ENCODE measurements around the gene GPC1. TPM values are rescaled to one million over a fixed set of nuclear protein-coding genes. Genes with fewer than 3 reads are reported as not detected.

The GPC1 gene
- total and polyA plus RNA-seq, 2 of the 13 experiments (the other 11 are each of a cell fraction or from before 2014, with no cell fraction given) = 4.0 to 5.5 TPM

DNA sequence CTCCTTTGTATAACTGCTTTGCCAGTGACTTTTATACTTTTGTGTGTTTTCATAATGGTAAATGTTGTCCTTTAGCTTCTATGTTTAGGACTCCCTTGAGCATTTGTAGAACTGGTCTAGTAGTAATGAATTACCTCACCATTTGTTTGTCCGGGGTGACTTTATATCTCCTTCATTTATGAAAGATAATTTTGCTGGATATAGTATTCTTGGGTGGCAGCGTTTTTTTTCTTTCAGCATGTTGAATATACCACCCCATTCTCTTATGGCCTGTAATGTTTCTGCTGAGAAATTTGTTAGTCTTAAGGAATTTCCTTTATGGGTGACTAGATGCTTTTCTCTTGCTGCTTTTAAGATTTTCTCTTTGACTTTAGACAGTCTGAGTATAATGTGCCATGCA lies 56.0 kb downstream of the GPC1 start:
- ChIA-PET CTCF (ENCODE audit: low intra/inter-chr PET ratio, low total read pairs) (no interaction called here), POLR2A (no interaction called here)
- intact Hi-C loops (cut with micrococcal nuclease; ENCODE audit: unreplicated experiment) (no loop called here), in situ Hi-C loops (cut with HindIII; ENCODE audit: extremely low pct_ligation_motif_present, low pct_unique_long_range_greater_than_20kb) (no loop called here)
- no peak overlapping the region for H3K9ac ChIP-seq (ENCODE audit: insufficient read depth, low read depth, low read length)
- no peaks in the 10 kb centered on the region for H3K27me3 ChIP-seq (ENCODE audit: control insufficient read depth in 1 of 2, insufficient read depth in 2 of 2, low read length in 2 of 2)
- no peak overlapping the region for H3K4me3 ChIP-seq (replicated peaks in 1 of 3; ENCODE audit: insufficient read depth in 1 of 3, low read depth in 2 of 3, low read length in 3 of 3)
- H3K79me2 ChIP-seq (ENCODE audit: insufficient read depth, low read length) = no peaks in the 10 kb centered on the region
- FAIRE-seq (no peak), ATAC-seq (no peak), DNase-seq (ENCODE audit: low spot score) (no peak)
- no peak overlapping the region for H3K27ac ChIP-seq (ENCODE audit: extremely low read length, insufficient read depth, low read length)
- H3K9me3 ChIP-seq (ENCODE audit: low read length) = peaks cover 43% of the 10 kb centered on the region
- TF ChIP-seq DBP (CRISPR knock-in tag; IDR thresholded peaks at IDR 0.05; ENCODE audit: not compliant biosample characterization) = no peak
- TF ChIP-seq TBL1XR1 (IDR thresholded peaks at IDR 0.05; ENCODE audit: borderline replicate concordance, low read length, partially characterized antibody) = no peak
- no peak for TF ChIP-seq FOXA3 (CRISPR knock-in tag; IDR thresholded peaks at IDR 0.05)
- no peak for TF ChIP-seq ZSCAN22 (CRISPR knock-in tag; IDR thresholded peaks at IDR 0.05)
- TF ChIP-seq ZNF841 (CRISPR knock-in tag; IDR thresholded peaks at IDR 0.05; ENCODE audit: borderline replicate concordance) = no peak
- TF ChIP-seq ZNF772 (CRISPR knock-in tag; IDR thresholded peaks at IDR 0.05) = no peak
- TF ChIP-seq ZNF646 (CRISPR knock-in tag; IDR thresholded peaks at IDR 0.05) = no peak
- TF ChIP-seq ZNF350 (CRISPR knock-in tag; IDR thresholded peaks at IDR 0.05; ENCODE audit: borderline replicate concordance, low read depth) = no peak
- no peak for TF ChIP-seq ZBTB37 (CRISPR knock-in tag; IDR thresholded peaks at IDR 0.05)
- TF ChIP-seq HIC2 (CRISPR knock-in tag; IDR thresholded peaks at IDR 0.05; ENCODE audit: low read depth) = no peak
- no peak for TF ChIP-seq ZNF234 (CRISPR knock-in tag; conservative IDR thresholded peaks at IDR 0.05)
- TF ChIP-seq, protein P1, sequence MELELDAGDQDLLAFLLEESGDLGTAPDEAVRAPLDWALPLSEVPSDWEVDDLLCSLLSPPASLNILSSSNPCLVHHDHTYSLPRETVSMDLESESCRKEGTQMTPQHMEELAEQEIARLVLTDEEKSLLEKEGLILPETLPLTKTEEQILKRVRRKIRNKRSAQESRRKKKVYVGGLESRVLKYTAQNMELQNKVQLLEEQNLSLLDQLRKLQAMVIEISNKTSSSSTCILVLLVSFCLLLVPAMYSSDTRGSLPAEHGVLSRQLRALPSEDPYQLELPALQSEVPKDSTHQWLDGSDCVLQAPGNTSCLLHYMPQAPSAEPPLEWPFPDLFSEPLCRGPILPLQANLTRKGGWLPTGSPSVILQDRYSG (CRISPR knock-in tag; IDR thresholded peaks at IDR 0.05) = no peak
- no peak for TF ChIP-seq SMC3 (IDR thresholded peaks at IDR 0.05; ENCODE audit: low read length)
- no peak for TF ChIP-seq HOXA5 (CRISPR knock-in tag; IDR thresholded peaks at IDR 0.05)
- 85% methylated on average over 2 of the region's 2 CpGs for WGBS (ENCODE audit: low lambda C conversion rate)
- H3K4me1 ChIP-seq (ENCODE audit: insufficient read depth, low read length) = no peaks in the 10 kb centered on the region
- peaks cover 0 to 6% of the 10 kb centered on the region in 2 experiments; a peak in 3 of 5 replicates for H3K36me3 ChIP-seq (replicated peaks in 1 of 2; ENCODE audit: control insufficient read depth in 1 of 2, insufficient read depth in 2 of 2, low read length in 2 of 2)
- H2AFZ ChIP-seq (ENCODE audit: low read length) = no peak overlapping the region
- H3K4me2 ChIP-seq (ENCODE audit: low read depth, low read length) = no peak overlapping the region
- no peaks in the 10 kb centered on the region for H4K20me1 ChIP-seq (ENCODE audit: insufficient read depth, low read length)
- no TSS peak for BruUV-seq (replicated peaks)
